ENCODE measurements around the gene ANK2. TPM values are rescaled to one million over a fixed set of nuclear protein-coding genes. Genes with fewer than 3 reads are reported as not detected.

Gene ANK2
- total RNA-seq, 2 donors from 2014 or later = 9.9 to 11.5 TPM

DNA sequence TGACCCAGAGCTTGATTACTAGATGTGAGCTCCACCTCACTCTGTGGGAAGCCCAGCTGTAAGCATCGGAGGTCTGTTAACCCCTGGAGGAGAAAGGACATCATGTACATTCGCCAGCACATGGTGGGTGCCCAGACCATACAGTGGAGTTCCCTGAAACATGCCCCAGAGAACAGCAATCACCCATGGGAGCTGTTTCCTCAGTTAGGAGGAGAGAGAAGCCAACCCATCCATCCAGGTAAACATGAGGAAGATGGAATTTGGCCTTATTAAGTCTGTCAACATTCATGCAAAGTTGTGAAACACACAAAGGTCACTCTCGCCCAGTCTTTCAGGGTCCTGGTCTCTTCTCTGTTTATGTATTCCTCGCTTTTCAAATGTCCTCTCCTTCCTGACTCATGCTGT lies 354.7 kb downstream of the ANK2 start:
- ATAC-seq (no peak), DNase-seq (no peak)
- H3K9me3 ChIP-seq = no peaks in the 10 kb centered on the region
- H3K4me1 ChIP-seq = no peaks in the 10 kb centered on the region
- H3K27ac ChIP-seq = no peak overlapping the region
- intact Hi-C loops (cut with DNase I) = loop anchor here (10.0 kb wide), 1 partner anchor 371 kb away; no protein-coding TSS in a partner anchor
- no peaks in the 10 kb centered on the region for H3K27me3 ChIP-seq
- no peak overlapping the region for H3K4me3 ChIP-seq
- 85 to 90% methylated on average over 4 of the region's 4 CpGs for WGBS, 2 donors
- no peak for TF ChIP-seq POLR2A (IDR thresholded peaks at IDR 0.05)
- TF ChIP-seq, protein P1, sequence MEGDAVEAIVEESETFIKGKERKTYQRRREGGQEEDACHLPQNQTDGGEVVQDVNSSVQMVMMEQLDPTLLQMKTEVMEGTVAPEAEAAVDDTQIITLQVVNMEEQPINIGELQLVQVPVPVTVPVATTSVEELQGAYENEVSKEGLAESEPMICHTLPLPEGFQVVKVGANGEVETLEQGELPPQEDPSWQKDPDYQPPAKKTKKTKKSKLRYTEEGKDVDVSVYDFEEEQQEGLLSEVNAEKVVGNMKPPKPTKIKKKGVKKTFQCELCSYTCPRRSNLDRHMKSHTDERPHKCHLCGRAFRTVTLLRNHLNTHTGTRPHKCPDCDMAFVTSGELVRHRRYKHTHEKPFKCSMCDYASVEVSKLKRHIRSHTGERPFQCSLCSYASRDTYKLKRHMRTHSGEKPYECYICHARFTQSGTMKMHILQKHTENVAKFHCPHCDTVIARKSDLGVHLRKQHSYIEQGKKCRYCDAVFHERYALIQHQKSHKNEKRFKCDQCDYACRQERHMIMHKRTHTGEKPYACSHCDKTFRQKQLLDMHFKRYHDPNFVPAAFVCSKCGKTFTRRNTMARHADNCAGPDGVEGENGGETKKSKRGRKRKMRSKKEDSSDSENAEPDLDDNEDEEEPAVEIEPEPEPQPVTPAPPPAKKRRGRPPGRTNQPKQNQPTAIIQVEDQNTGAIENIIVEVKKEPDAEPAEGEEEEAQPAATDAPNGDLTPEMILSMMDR (IDR thresholded peaks at IDR 0.05) = no peak
- no peaks in the 10 kb centered on the region for H3K36me3 ChIP-seq (replicated peaks in 1 of 2; ENCODE audit: insufficient read depth in 1 of 2, low read depth in 2 of 2)

DNA sequence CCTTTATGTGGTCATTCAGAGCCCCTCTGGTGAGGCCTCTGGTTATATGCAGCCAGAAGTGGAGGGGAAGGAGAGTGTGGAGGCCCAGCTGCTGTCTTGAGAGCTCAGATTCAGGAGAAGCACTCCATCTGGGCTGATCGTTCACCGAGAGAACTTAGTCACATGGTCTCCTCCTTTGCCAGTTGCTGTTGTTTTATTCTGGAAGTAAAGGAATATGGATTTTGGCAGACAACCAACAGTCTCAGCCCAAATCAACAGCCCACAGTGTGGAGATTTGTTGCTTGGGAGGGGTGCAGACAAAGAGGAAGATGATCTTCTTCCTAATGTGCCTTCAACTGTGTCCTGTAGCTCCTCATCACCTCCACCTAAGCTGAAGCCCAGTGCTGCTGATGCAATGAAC lies 355.4 kb downstream of the ANK2 start:
- 21 to 36% methylated on average over 2 of the region's 2 CpGs for WGBS, 2 donors
- no peak for ATAC-seq
- TF ChIP-seq, protein P1 (IDR thresholded peaks at IDR 0.05) = no peak
- TF ChIP-seq POLR2A (IDR thresholded peaks at IDR 0.05) = no peak

GRCh38 chr4:113405874-113406722 lies 356.6 kb downstream of the ANK2 start:
- DNase-seq (no peak), ATAC-seq (no peak)
- no peaks in the 10 kb centered on the region for H3K27me3 ChIP-seq
- no peak overlapping the region for H3K27ac ChIP-seq
- H3K4me1 ChIP-seq = no peaks in the 10 kb centered on the region
- no peaks in the 10 kb centered on the region for H3K9me3 ChIP-seq
- TF ChIP-seq POLR2A (IDR thresholded peaks at IDR 0.05) = no peak
- TF ChIP-seq, protein P1 (IDR thresholded peaks at IDR 0.05) = no peak
- WGBS, 2 donors = 76 to 83% methylated on average over 7 of the region's 7 CpGs
- no peak overlapping the region for H3K4me3 ChIP-seq
- intact Hi-C loops (cut with DNase I) = loop anchor here (10.0 kb wide), 1 partner anchor 369 kb away; no protein-coding TSS in a partner anchor
- H3K36me3 ChIP-seq (replicated peaks in 1 of 2; ENCODE audit: insufficient read depth in 1 of 2, low read depth in 2 of 2) = no peaks in the 10 kb centered on the region

More for the DNA sequence above, 355.4 kb downstream of the ANK2 start:
- H3K27ac ChIP-seq = no peak overlapping the region
- H3K4me3 ChIP-seq = no peak overlapping the region
- H3K36me3 ChIP-seq (replicated peaks in 1 of 2; ENCODE audit: insufficient read depth in 1 of 2, low read depth in 2 of 2) = no peaks in the 10 kb centered on the region
- H3K4me1 ChIP-seq = no peaks in the 10 kb centered on the region
- no peaks in the 10 kb centered on the region for H3K9me3 ChIP-seq
- intact Hi-C loops (cut with DNase I) = loop anchor here (10.0 kb wide), 1 partner anchor 370 kb away; no protein-coding TSS in a partner anchor
- no peaks in the 10 kb centered on the region for H3K27me3 ChIP-seq
- no peak for DNase-seq

DNA sequence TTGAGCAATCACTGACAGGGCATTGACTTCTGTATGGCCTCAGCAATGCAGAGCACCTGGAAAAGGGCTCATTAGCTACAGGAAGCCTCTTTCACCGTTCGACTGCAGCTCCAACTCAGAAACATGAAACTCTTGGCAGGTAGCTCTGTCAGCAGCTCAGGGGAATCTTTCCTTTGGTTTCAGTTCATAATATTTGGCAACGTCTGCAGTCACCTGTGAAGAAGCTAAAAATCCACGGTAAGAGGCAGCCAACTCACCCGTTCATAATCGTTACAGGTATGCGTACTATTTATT lies 357.2 kb downstream of the ANK2 start:
- intact Hi-C loops (cut with DNase I) = loop anchor here (10.0 kb wide), 1 partner anchor 368 kb away; no protein-coding TSS in a partner anchor
- Histone ChIP-seq H3K36me3 (replicated peaks in 1 of 2; ENCODE audit: insufficient read depth in 1 of 2, low read depth in 2 of 2) (no peaks in the 10 kb centered on the region), H3K4me3 (no peak overlapping the region), H3K9me3 (no peaks in the 10 kb centered on the region), H3K27me3 (no peaks in the 10 kb centered on the region), H3K27ac (no peak overlapping the region), H3K4me1 (no peaks in the 10 kb centered on the region)
- ATAC-seq (no peak), DNase-seq (no peak)
- 47 to 54% methylated on average over 7 of the region's 7 CpGs for WGBS, 2 donors
- no peak for TF ChIP-seq POLR2A (IDR thresholded peaks at IDR 0.05)
- TF ChIP-seq, protein P1 (IDR thresholded peaks at IDR 0.05) = no peak
